ENCODE measurements around the gene ZNF17. TPM values are rescaled to one million over a fixed set of nuclear protein-coding genes. Genes with fewer than 3 reads are reported as not detected.

The ZNF17 gene
- total RNA-seq = 8.2 and 11.0 TPM in 2 replicates

DNA sequence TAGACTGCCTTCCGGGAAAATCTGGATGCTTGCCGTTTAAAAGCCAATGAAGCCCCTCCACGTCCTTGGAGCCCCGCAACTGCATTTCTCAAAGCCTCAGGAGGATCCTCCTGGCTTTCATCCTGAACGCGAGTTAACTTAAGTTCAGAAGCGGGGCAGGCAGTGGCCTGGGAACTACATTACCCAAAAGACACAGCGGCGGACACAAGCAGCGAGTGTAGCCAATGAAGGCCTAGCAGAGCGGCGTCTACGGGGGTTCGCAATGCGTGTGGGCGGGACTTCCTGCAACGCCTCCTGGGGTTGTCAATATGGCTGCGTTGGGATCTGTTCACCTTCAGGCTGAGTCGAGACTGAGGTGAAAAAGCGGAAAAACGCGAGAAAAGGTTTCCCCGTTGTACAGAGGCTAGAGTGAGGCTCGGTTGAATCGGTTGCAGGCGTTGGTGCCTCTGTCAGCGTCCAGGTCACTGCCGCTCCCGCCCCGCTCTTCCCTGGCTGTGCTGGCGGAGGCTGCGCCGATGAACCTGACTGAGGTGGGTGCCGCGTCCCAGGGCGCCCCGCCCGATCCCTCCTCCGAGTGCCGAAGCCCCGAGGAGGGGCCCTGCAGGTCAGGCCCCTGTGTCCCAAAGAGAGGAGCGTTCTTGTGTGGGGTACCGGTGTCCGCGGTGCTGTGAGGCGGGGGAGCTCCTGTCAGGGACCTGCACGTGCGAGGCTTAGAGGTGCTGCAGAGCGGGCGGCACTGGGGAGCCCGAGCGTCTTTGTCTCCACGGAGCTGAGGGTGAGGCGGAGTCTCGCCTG is at the start of gene ZNF17:
Gene ZNF17, plus strand, starts transcription at position 285 of the 795 bp plus-strand sequence. CDS start 2,455 bp downstream, outside the sequence.

DNA sequence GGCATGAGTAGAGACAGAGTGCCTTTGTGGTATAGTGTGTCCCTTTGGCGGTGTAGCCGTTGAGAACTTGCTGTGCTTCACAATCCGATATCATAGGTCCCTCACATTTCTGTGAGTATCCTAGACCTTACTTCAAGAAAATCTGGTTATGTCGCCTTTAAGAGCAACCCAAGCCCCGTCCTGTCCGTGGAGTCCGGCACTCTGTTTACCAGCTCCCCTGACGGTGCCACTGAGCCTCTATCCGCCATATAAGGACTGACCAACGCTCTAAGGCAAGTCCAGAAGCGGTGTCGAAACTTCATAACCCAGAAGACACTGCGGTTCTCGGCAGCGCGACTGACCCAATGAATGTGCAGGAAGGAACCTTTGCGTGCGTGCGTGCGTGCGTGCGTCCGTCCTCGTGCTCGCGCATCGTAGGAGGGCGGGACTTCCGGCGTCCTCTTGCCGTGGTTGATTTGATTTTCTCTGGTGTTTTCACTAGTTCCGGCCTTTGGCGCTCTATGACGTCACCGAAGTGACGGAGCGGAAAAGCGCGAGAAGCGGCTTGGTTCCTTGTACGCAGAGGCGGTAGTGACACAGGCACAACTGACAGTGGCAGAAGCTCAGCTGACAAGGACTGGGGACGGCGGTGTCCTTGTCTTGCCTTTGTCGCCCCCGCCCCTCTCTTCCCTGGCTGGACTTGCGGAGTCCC is 47.8 kb upstream of the ZNF17 start, which contains the start of the genes TRAPPC2B and ZNF547:
Gene TRAPPC2B, plus strand, starts transcription at position 555 of the 691 bp plus-strand sequence. CDS start 1,283 bp downstream, outside the sequence.
Gene ZNF547, plus strand, starts transcription at position 555 of the 691 bp plus-strand sequence. CDS start 5,005 bp downstream, outside the sequence.

DNA sequence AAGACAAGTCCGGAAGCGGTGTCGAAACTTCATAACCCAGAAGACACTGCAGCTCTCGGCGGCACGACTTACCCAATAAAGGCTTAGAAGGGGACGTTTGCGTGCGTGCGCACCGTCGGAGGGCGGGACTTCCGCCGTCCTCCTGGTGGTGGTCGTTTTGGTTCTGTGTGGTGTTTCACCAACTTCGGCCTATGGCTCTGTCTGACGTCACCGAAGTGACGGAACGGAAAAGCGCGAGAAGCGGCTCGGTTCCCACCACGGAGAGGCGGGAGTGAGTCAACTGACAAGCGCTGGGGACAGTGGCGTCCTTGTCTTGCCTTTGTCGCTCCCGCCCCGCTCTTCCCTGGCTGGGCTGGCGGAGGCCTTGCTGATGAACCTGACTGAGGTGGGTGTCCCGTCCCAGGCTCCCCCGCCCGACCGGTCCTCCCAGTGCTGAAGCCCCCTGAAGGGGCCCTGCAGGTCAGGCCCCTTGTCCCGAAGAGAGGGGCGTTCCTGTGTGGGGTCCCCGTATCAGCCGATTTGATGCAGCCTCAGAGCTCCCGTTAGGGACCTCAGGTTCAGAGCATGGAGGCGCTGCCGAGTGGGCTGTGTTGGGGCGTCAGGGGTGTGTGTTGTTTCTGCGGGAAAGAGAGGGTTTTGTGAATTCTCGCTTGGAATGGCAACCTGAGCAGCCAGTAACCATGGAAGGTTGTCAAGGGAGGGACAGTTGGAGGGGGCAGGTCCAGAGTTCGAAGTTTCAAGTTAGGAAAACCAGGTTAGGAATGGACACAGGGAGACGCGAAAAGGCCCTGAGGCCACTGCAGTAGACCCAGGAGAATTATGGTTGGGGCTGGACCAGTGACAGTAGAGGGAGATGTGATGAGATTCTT is 21.0 kb upstream of the ZNF17 start, which contains the start of gene ZNF548:
Gene ZNF548, plus strand, starts transcription at position 125 of the 869 bp plus-strand sequence. Its CDS starts 246 bp downstream, at position 371.

DNA sequence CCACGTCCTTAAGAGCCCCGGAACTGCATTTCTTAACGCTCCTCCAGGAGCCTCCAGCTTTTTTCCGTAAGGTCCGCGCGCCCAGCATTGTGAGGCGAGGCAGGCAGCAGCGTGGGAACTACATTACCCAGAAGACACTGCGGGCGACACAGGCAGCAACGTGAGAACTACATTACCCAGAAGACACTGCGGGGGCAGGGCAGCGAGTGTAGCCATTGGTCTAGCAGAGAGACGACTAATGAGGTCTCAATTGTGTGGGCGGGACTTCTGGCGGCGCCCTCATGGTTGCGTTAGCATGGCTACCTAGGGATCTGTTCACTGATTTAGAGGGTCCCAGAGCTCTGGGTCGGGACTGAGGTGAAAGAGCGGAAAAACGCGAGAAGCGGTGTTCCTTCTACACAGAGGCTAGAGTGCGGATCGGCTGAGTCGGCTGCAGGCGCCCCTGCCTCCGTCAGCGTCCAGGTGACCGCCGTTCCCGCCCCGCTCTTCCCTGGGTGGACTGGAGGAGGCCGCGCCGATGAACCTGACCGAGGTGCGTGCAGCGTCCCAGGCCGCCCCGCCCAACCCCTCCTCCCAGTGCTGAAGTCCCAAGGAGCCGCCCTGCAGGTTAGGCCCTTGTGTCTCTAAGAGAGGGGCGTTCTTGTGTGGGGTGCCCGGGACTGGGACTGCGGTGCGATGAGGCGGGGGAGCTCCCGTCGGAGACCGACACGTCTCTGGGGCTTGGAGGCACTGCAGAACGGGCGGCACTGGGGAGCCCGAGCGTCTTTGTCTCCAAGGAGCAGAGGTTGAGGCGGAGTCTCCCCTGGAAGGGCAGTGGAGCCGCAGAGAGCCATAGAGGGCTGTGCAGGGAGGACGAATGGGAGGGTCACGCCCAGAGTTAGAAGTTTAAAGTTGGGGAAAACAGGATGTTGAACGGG is 24.4 kb downstream of the ZNF17 start, which contains the start of gene ZNF749:
Gene ZNF749, plus strand, starts transcription at position 264 of the 917 bp plus-strand sequence. Its CDS starts 254 bp downstream, at position 518.

Other genes with a start within 250 kb of the ZNF17 start
- gene DUXA, start 243.7 kb upstream of the ZNF17 start, total RNA-seq = not detected in 2 replicates
- gene ZNF264, start 219.7 kb upstream of the ZNF17 start, total RNA-seq = 16.2 and 37.1 TPM in 2 replicates
- gene AURKC, start 180.1 kb upstream of the ZNF17 start, total RNA-seq = 0.61 and 0.65 TPM in 2 replicates
- 18.5 and 22.3 TPM in 2 replicates for gene ZNF805, start 170.5 kb upstream of the ZNF17 start, total RNA-seq
- gene ZNF460, start 130.7 kb upstream of the ZNF17 start, total RNA-seq = 40.9 and 45.5 TPM in 2 replicates
- gene ZNF543, start 90.7 kb upstream of the ZNF17 start, total RNA-seq = 7.8 and 8.5 TPM in 2 replicates
- gene ZNF304, start 59.9 kb upstream of the ZNF17 start, total RNA-seq = 7.4 and 7.8 TPM in 2 replicates
- gene TRAPPC2B, start 47.6 kb upstream of the ZNF17 start, total RNA-seq = 7.4 and 14.0 TPM in 2 replicates
- gene ZNF547, start 47.6 kb upstream of the ZNF17 start, total RNA-seq = 1.6 and 2.1 TPM in 2 replicates
- gene ZNF548, start 21.3 kb upstream of the ZNF17 start, total RNA-seq = 9.7 and 15.6 TPM in 2 replicates
- gene ZNF749, start 24.2 kb downstream of the ZNF17 start, total RNA-seq = 7.8 and 13.8 TPM in 2 replicates
- 0.30 and 0.32 TPM in 2 replicates for gene VN1R1, start 46.0 kb downstream of the ZNF17 start, total RNA-seq
- 8.8 and 13.1 TPM in 2 replicates for gene ZNF772, start 66.4 kb downstream of the ZNF17 start, total RNA-seq
- 7.3 and 8.8 TPM in 2 replicates for gene ZNF419, start 76.6 kb downstream of the ZNF17 start, total RNA-seq
- 7.5 and 8.1 TPM in 2 replicates for gene ZNF773, start 88.8 kb downstream of the ZNF17 start, total RNA-seq
- 3.5 and 5.2 TPM in 2 replicates for gene ZNF549, start 116.2 kb downstream of the ZNF17 start, total RNA-seq
- gene ZNF550, start 148.7 kb downstream of the ZNF17 start, total RNA-seq = 2.9 and 5.8 TPM in 2 replicates
- 3.9 and 4.3 TPM in 2 replicates for gene ZNF416, start 167.8 kb downstream of the ZNF17 start, total RNA-seq
- 1.6 and 2.9 TPM in 2 replicates for gene ZIK1, start 173.0 kb downstream of the ZNF17 start, total RNA-seq
- gene ZNF530, start 188.7 kb downstream of the ZNF17 start, total RNA-seq = 1.4 and 7.1 TPM in 2 replicates
- gene ZNF134, start 203.1 kb downstream of the ZNF17 start, total RNA-seq = 14.9 and 18.5 TPM in 2 replicates
- 5.8 and 9.3 TPM in 2 replicates for gene ZNF211, start 222.0 kb downstream of the ZNF17 start, total RNA-seq